Uterus (tissue), 4 donors: Measurements from ENCODE around the gene RAB7A. TPM values are rescaled to one million over a fixed set of nuclear protein-coding genes. Genes with fewer than 3 reads are reported as not detected.

Experiments used
- DNase-seq, 2 donors: peaks; one replicate each; pipeline ENCODE4 v3.0.0-alpha.2; 2019 to 2020
- H3K27ac ChIP-seq, 2 donors: fragments of 200-600 bp; sonication (generic); 1 replicate in 1 of 2; 2 replicates in 1 of 2; pipeline ENCODE4 v1.5.1; 2016 to 2018
- H3K27me3 ChIP-seq, 2 donors: fragments of 200-600 bp; sonication (generic); one replicate each; pipeline ENCODE4 v1.5.1; 2018 to 2019; ENCODE audit warnings: control low read depth in 1 of 2
- H3K36me3 ChIP-seq, 2 donors: fragments of 200-600 bp; sonication (generic); one replicate each; pipeline ENCODE4 v1.5.1; 2019; ENCODE audit warnings: control low read depth in 1 of 2
- H3K4me1 ChIP-seq, 2 donors: fragments of 200-600 bp; sonication (generic); one replicate each; pipeline ENCODE4 v1.5.1; 2018 to 2019; ENCODE audit warnings: control low read depth in 1 of 2
- H3K4me3 ChIP-seq, 2 donors: fragments of 200-600 bp; sonication (generic); 1 replicate in 1 of 2; 2 replicates in 1 of 2; pipeline ENCODE4 v1.5.1; 2018 to 2019; ENCODE audit warnings: mild to moderate bottlenecking in 1 of 2
- H3K9me3 ChIP-seq, 2 donors: fragments of 200-600 bp; sonication (generic); one replicate each; pipeline ENCODE4 v1.5.1; 2019; ENCODE audit warnings: control low read depth in 1 of 2
- CTCF ChIP-seq, 4 experiments: fragments of 200-600 bp in 2 of 4; fragments of 450-650 bp in 2 of 4; sonication (generic) in 2 of 4; IDR thresholded peaks; one replicate each; pipeline ENCODE4 v1.5.1; 2016 to 2019; ENCODE audit warnings: antibody characterized with exemption in 4 of 4, mild to moderate bottlenecking in 2 of 4, moderate library complexity in 1 of 4
- POLR2A ChIP-seq, 2 donors: fragments of 450-650 bp; IDR thresholded peaks; one replicate each; pipeline ENCODE4 v1.6.1; 2016; ENCODE audit warnings: antibody characterized with exemption in 2 of 2, mild to moderate bottlenecking in 1 of 2, moderate library complexity in 1 of 2
- intact Hi-C: fragments of 100-400 bp; cut with DNase I; formaldehyde crosslinking; loops from one replicate; pipeline ENCODE4 v1.15.1; 2023; ENCODE audit warnings: low total_unique reads
- small RNA-seq: library from RNA; depleted of rRNA; stranded (forward); fragments of <200 nt; gene quantifications from one replicate; pipeline ENCODE3, GENCODE V24; 2016
- total RNA-seq, 4 donors: library from RNA; depleted of rRNA in 3 of 4; stranded (reverse); fragments of >200 nt in 3 of 4; gene quantifications; one replicate each; pipeline versions ENCODE4 v1.1.0 to v1.2.4, GENCODE V29; 2014 to 2023
- donor health status: DM: yes; HTN: yes; CAD: no.

RAB7A gene
- total RNA-seq, 4 donors from 2014 or later = 32.8 to 224 (median 70.6) TPM

GRCh38 chr3:128858167-128858566 is 132.2 kb downstream of the RAB7A start:
- H3K36me3 ChIP-seq = no peaks in the 10 kb centered on the region
- intact Hi-C loops = no loop called here
- H3K9me3 ChIP-seq = peaks cover 0 to 14% of the 10 kb centered on the region in 2 donors
- H3K4me1 ChIP-seq = no peaks in the 10 kb centered on the region
- no peak for TF ChIP-seq POLR2A (IDR thresholded peaks at IDR 0.05)
- no peak for TF ChIP-seq CTCF (IDR thresholded peaks at IDR 0.05)
- DNase-seq = no peak
- no peaks in the 10 kb centered on the region for H3K27me3 ChIP-seq
- no peak overlapping the region for H3K4me3 ChIP-seq
- no peak overlapping the region for H3K27ac ChIP-seq

- no peaks in the 10 kb centered on the region for H3K4me1 ChIP-seq
- no peak for TF ChIP-seq CTCF (IDR thresholded peaks at IDR 0.05)
- TF ChIP-seq POLR2A (IDR thresholded peaks at IDR 0.05) = no peak
- peaks cover 0 to 14% of the 10 kb centered on the region in 2 donors for H3K9me3 ChIP-seq
- no peak for DNase-seq
- H3K36me3 ChIP-seq = no peaks in the 10 kb centered on the region
- intact Hi-C loops = no loop called here
- H3K4me3 ChIP-seq = no peak overlapping the region
- H3K27ac ChIP-seq = no peak overlapping the region
- H3K27me3 ChIP-seq = no peaks in the 10 kb centered on the region
Observed at GRCh38 chr3:128859630-128860029, 133.6 kb downstream of the RAB7A start.

GRCh38 chr3:128861491-128861890 is 135.5 kb downstream of the RAB7A start:
- no peak overlapping the region for H3K4me3 ChIP-seq
- no peaks in the 10 kb centered on the region for H3K27me3 ChIP-seq
- DNase-seq = no peak
- H3K9me3 ChIP-seq = peaks cover 0 to 14% of the 10 kb centered on the region in 2 donors
- no peaks in the 10 kb centered on the region for H3K4me1 ChIP-seq
- H3K27ac ChIP-seq = no peak overlapping the region
- TF ChIP-seq POLR2A (IDR thresholded peaks at IDR 0.05) = no peak
- TF ChIP-seq CTCF (IDR thresholded peaks at IDR 0.05) = no peak
- no peaks in the 10 kb centered on the region for H3K36me3 ChIP-seq
- intact Hi-C loops = no loop called here

GRCh38 chr3:128863560-128863959 is 137.6 kb downstream of the RAB7A start:
- no peaks in the 10 kb centered on the region for H3K27me3 ChIP-seq
- peaks cover 0 to 12% of the 10 kb centered on the region in 2 donors for H3K9me3 ChIP-seq
- H3K36me3 ChIP-seq = no peaks in the 10 kb centered on the region
- H3K4me1 ChIP-seq = no peaks in the 10 kb centered on the region
- H3K4me3 ChIP-seq = no peak overlapping the region
- TF ChIP-seq CTCF (IDR thresholded peaks at IDR 0.05) (no peak), POLR2A (IDR thresholded peaks at IDR 0.05) (no peak)
- DNase-seq = no peak
- H3K27ac ChIP-seq = no peak overlapping the region
- intact Hi-C loops = no loop called here

Small RNA genes lying within 50 kb of the gene (small RNA-seq; reads per million reads assigned to genes)
- gene RF00399 = not detected

Other genes with a start within 250 kb of the RAB7A start
- gene GATA2, start 233.0 kb upstream of the RAB7A start, total RNA-seq = 100 to 1,000 TPM in 1 of 4 donors, 10 to 100 TPM in 3; 30.9 to 171 (median 52.5) TPM
- gene RPN1, start 75.4 kb upstream of the RAB7A start, total RNA-seq = 100 to 1,000 TPM; 134 to 307 (median 209) TPM
- gene ACAD9, start 153.4 kb downstream of the RAB7A start, total RNA-seq = 10 to 100 TPM; 13.1 to 51.4 (median 44.5) TPM